Measurements from ENCODE around the gene ARID1B. TPM values are rescaled to one million over a fixed set of nuclear protein-coding genes. Genes with fewer than 3 reads are reported as not detected.

Gene ARID1B
- total and polyA plus RNA-seq, 9 of the 15 experiments (the other 6 are each of a cell fraction or from before 2014, with no cell fraction given) = 12.5 to 50.5 (median 25.8) TPM

DNA sequence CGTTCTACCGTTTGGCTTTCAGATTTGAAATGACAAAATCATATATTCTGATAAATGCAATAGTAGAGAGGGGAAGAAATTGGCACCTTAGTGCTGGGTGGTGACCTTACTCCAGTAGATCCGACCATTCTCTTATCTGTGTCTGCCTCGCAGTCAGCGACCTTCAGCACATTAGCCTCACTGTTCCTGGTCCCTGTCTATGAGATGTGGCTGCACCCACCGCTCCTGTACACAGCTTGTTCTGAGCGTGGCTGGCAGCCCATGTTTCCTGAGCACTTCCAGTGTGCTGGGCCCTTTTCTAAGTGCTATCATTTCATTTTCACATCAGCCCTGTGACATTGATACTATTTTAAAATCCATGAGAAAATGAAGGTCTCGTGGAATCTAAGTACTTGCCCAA lies 408.0 kb downstream of the ARID1B start:
- Histone ChIP-seq H3K4me1 (replicated peaks in 1 of 2; ENCODE audit: control insufficient read depth in 2 of 2, insufficient read depth in 2 of 2, low read length in 2 of 2) (peaks cover 0 to 6% of the 10 kb centered on the region in 2 experiments; a peak in 3 of 5 replicates), H3K4me3 (no peak overlapping the region), H2AFZ (ENCODE audit: low read depth, low read length) (no peak overlapping the region), H3K79me2 (ENCODE audit: control insufficient read depth, insufficient read depth, low read length) (no peaks in the 10 kb centered on the region), H3K4me2 (ENCODE audit: insufficient read depth, low read length) (no peak overlapping the region), H3K9me1 (ENCODE audit: control insufficient read depth, insufficient read depth, low read length) (no peaks in the 10 kb centered on the region), H3K9ac (ENCODE audit: insufficient read depth in 1 of 2, low read depth in 2 of 2, low read length in 2 of 2) (peak overlapping the region in 1 of 2 experiments; percentile 56; a peak in 2 of 4 replicates), H3K9me3 (replicated peaks; ENCODE audit: control insufficient read depth, insufficient read depth, low read depth, low read length) (no peaks in the 10 kb centered on the region), H3K36me3 (ENCODE audit: control insufficient read depth, insufficient read depth, low read length) (peaks cover 57% of the 10 kb centered on the region), H4K20me1 (replicated peaks; ENCODE audit: control insufficient read depth, insufficient read depth, low read length) (no peaks in the 10 kb centered on the region), H3K27me3 (ENCODE audit: control insufficient read depth in 2 of 2, insufficient read depth in 2 of 2, low read length in 2 of 2) (no peaks in the 10 kb centered on the region), H3K27ac (ENCODE audit: extremely low read depth, low read depth, low read length) (no peak overlapping the region)
- intact Hi-C loops (cut with micrococcal nuclease) (no loop called here), in situ Hi-C loops (cut with MboI) (loop anchor here (10.0 to 25.0 kb wide), 2 partner anchors 620 to 1873 kb away; partner anchors contain the start of gene TFB1M)
- no TSS peak for BruUV-seq (replicated peaks)
- POLR2A ChIA-PET = interaction anchor here (0.6 kb wide), 1 partner anchor 21 kb away, joined by 3 read pairs; no protein-coding TSS in a partner anchor
- ATAC-seq (no peak), FAIRE-seq (no peak), DNase-seq (ENCODE audit: extremely low read depth in 1 of 4, low spot score in 3 of 4) (no peak)
- no peak for TF ChIP-seq RB1 (IDR thresholded peaks at IDR 0.05; ENCODE audit: low read depth)
- no peak for TF ChIP-seq NFRKB (IDR thresholded peaks at IDR 0.05; ENCODE audit: low read depth)
- TF ChIP-seq NCOA4 (IDR thresholded peaks at IDR 0.05; ENCODE audit: partially characterized antibody) = no peak
- TF ChIP-seq STAT5A (IDR thresholded peaks at IDR 0.05; ENCODE audit: borderline replicate concordance, low read length) = no peak
- CTCF ChIA-PET (ENCODE audit: low intra/inter-chr PET ratio) = interaction anchor here (0.8 to 4.8 kb wide), 4 partner anchors 90 to 621 kb away, joined by 3 to 35 read pairs (median 4); no protein-coding TSS in a partner anchor
- 95% methylated on average over 8 of the region's 8 CpGs for WGBS (ENCODE audit: insufficient coverage, low coverage, missing lambda C conversion rate)

DNA sequence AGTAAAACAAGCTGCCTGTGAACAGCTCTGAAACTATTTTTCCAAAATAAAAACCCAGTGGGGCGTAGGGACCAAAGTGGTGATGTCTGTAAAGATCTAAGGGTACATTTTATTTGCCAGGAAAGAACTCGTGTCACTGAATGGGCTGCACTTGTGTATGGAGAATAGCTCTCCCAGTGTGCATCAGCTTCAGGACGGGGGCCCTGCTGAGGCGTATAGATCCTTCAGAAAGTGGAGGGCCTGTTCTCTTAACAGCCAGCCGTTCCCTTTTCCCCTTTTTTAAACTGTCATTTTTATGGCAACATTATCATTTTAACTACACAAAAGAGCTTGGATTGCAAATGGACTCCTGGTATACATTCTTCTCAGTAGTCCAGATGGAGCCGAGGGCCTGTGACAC lies 408.8 kb downstream of the ARID1B start:
- ATAC-seq (no peak), FAIRE-seq (no peak), DNase-seq (ENCODE audit: extremely low read depth in 1 of 4, low spot score in 3 of 4) (no peak)
- TF ChIP-seq STAT5A (IDR thresholded peaks at IDR 0.05; ENCODE audit: borderline replicate concordance, low read length) (no peak), SIRT6 (IDR thresholded peaks at IDR 0.05; ENCODE audit: low read depth, low read length) (no peak), FOXK2 (conservative IDR thresholded peaks at IDR 0.05 in 1 of 2, IDR thresholded peaks at IDR 0.05 in 1 of 2; ENCODE audit: low read depth in 2 of 2) (no peak), MCM2 (IDR thresholded peaks at IDR 0.05; ENCODE audit: low read depth) (no peak), ZNF79 (CRISPR knock-in tag; IDR thresholded peaks at IDR 0.05; ENCODE audit: low read depth) (no peak), ZNF445 (CRISPR knock-in tag; IDR thresholded peaks at IDR 0.05; ENCODE audit: low read depth) (no peak), ZNF165 (CRISPR knock-in tag; IDR thresholded peaks at IDR 0.05; ENCODE audit: borderline replicate concordance) (no peak), U2AF2 (optimal IDR thresholded peaks at IDR 0.05; ENCODE audit: low read depth, low read length) (no peak)
- WGBS (ENCODE audit: insufficient coverage, low coverage, missing lambda C conversion rate) = 85% methylated on average over 6 of the region's 6 CpGs
- in situ Hi-C loops (cut with MboI) (loop anchor here (10.0 to 25.0 kb wide), 2 partner anchors 621 to 1874 kb away; partner anchors contain the start of gene TFB1M), intact Hi-C loops (cut with micrococcal nuclease) (no loop called here)
- H3K4me2 ChIP-seq (ENCODE audit: insufficient read depth, low read length) = no peak overlapping the region
- BruUV-seq (replicated peaks) = no TSS peak
- peaks cover 62% of the 10 kb centered on the region for H3K36me3 ChIP-seq (ENCODE audit: control insufficient read depth, insufficient read depth, low read length)
- H3K9me1 ChIP-seq (ENCODE audit: control insufficient read depth, insufficient read depth, low read length) = no peaks in the 10 kb centered on the region
- no peak overlapping the region for H3K4me3 ChIP-seq
- CTCF ChIA-PET (ENCODE audit: low intra/inter-chr PET ratio) = interaction anchor here (4.8 kb wide), 1 partner anchor 152 kb away, joined by 35 read pairs; no protein-coding TSS in a partner anchor
- H4K20me1 ChIP-seq (replicated peaks; ENCODE audit: control insufficient read depth, insufficient read depth, low read length) = no peaks in the 10 kb centered on the region
- no peak overlapping the region for H3K27ac ChIP-seq (ENCODE audit: extremely low read depth, low read depth, low read length)
- no peaks in the 10 kb centered on the region for H3K9me3 ChIP-seq (replicated peaks; ENCODE audit: control insufficient read depth, insufficient read depth, low read depth, low read length)
- no peaks in the 10 kb centered on the region for H3K79me2 ChIP-seq (ENCODE audit: control insufficient read depth, insufficient read depth, low read length)
- peaks cover 0 to 6% of the 10 kb centered on the region in 2 experiments; a peak in 3 of 5 replicates for H3K4me1 ChIP-seq (replicated peaks in 1 of 2; ENCODE audit: control insufficient read depth in 2 of 2, insufficient read depth in 2 of 2, low read length in 2 of 2)
- no peak overlapping the region for H3K9ac ChIP-seq (ENCODE audit: insufficient read depth in 1 of 2, low read depth in 2 of 2, low read length in 2 of 2)
- no peaks in the 10 kb centered on the region for H3K27me3 ChIP-seq (ENCODE audit: control insufficient read depth in 2 of 2, insufficient read depth in 2 of 2, low read length in 2 of 2)
- POLR2A ChIA-PET = interaction anchor here (0.6 kb wide), 1 partner anchor 22 kb away, joined by 3 read pairs; no protein-coding TSS in a partner anchor
- H2AFZ ChIP-seq (ENCODE audit: low read depth, low read length) = no peak overlapping the region
